T follicular helper cell (primary cell): Measurements from ENCODE around the gene ZNF480.
"Not testable (repeated sequence)": the region's sequence is repeated elsewhere in the genome, so short reads cannot be mapped to it uniquely, and the experiment has no call there.

ENCODE experiments used
- DNase-seq: peaks from one replicate; pipeline ENCODE4 v3.0.0-alpha.2; 2020; ENCODE audit warnings: low read depth

ZNF480 gene

DNA sequence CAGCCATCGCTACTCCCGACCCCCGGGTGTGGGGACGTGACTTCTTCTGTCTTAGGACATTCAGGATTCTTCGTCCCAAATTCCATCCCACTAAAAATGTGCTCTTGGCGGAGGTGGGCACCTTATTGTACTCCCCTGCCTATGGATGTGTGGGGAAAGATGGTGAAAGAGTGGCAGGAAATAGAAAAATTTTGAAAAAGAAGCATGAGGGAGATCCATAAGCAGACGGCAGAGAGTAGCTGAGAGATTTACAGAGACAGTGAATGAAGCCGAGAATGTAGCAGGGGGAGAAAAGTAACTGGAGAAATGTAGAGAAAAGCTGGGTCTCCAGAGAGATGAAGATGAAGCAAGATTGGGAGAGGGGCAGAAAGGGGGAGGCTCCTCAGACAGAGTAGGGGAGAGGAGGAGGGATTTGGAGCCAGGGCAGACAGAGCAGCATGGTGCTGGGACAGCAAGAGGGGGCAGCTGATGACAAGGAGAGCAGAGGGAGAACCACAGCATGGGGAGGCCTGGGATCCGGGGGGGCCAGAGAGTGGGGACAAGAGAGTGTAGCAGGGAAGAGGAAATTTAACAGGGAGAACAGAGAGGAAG, 39.9 kb downstream of the ZNF480 start:
- no peak for DNase-seq

DNA sequence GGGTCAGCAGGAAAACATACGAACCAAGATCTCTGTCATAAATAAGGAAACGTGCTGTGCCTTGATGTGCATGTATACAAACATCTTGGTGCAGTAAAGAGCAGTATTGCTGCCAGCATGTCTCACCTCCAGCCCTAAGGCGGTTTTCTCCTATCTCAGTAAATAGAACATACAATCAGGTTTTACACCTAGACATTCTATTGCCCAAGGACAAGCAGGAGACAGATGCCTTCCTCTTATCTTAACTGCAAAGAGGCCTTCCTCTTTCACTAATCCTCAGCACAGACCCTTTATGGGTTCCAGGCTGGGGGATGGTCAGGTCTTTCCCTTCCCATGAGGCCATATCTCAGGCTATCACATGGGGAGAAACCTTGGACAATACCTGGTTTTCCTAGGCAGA, 42.1 kb downstream of the ZNF480 start:
- DNase-seq, result not testable (repeated sequence)

DNA sequence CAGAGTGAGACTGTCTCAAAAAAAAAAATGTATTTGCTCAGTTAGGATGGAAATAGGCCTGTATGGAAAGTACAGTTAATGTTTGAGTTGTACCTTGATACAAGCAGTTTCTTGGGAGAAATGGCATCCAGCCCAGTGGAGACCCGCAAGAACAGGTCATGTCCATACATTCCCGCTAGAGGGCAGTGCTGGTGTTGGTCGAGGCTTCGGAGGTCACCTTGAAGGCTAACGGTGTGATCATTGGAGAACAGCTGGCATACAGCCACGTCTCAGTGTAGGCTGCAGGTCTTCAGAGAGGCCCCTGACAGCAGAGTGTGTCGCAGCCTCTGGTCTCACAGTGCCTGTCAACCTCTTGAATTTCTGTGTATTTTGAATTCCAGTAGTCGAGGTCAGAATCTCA, 46.6 kb downstream of the ZNF480 start:
- DNase-seq, result peak; percentile 12

DNA sequence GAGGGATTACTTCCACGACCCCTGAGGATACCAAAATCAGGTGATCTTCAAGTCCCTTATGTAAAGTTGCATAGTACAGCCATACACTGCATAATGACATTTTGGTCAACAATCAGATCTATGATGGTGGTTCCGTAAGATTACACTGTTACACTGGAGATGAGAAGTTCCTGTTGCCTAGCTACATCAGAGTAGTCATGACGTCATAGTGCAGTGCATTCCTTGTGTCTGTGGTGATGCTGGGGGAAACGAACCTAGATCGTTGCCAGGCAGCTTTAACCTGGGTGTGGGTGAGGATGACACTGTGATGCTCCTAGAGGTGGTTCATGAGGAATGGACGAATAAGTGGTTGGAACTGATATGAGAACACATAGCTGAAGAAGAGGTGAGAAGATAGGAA, 48.2 kb downstream of the ZNF480 start:
- DNase-seq, result no peak

DNA sequence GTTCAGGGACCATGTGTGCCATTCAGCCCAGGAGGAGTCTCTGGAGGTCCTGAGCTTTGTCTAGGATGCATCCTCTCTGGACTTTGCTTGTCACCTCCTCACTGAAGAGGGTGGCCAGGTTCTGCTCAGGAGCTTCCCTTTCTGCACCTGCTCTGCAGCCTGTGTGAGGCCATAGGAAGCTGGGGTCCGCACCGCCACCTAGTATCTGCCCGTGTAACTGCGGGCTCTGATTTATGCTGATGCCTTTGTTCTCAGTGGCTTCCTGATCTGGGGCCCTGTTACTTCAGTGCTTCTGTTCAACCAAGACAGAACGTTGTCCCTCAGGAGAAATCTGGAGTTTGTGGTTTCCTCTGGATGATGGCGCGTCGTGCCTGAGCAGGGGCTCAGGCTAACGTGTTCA, 54.5 kb downstream of the ZNF480 start:
- no peak for DNase-seq

DNA sequence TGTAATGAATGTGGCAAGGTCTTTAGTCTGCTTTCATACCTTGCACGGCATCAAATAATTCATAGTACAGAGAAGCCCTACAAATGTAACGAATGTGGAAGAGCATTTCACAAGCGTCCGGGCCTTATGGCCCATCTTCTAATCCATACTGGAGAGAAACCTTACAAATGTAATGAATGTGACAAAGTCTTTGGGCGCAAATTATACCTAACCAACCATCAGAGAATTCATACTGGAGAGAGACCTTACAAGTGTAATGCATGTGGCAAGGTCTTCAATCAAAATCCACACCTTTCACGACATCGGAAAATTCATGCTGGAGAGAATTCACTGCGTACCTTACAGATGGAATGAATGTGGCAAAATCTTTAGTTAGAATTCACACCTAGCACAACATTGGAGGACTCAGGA, 69.5 kb downstream of the ZNF480 start:
- no peak for DNase-seq

DNA sequence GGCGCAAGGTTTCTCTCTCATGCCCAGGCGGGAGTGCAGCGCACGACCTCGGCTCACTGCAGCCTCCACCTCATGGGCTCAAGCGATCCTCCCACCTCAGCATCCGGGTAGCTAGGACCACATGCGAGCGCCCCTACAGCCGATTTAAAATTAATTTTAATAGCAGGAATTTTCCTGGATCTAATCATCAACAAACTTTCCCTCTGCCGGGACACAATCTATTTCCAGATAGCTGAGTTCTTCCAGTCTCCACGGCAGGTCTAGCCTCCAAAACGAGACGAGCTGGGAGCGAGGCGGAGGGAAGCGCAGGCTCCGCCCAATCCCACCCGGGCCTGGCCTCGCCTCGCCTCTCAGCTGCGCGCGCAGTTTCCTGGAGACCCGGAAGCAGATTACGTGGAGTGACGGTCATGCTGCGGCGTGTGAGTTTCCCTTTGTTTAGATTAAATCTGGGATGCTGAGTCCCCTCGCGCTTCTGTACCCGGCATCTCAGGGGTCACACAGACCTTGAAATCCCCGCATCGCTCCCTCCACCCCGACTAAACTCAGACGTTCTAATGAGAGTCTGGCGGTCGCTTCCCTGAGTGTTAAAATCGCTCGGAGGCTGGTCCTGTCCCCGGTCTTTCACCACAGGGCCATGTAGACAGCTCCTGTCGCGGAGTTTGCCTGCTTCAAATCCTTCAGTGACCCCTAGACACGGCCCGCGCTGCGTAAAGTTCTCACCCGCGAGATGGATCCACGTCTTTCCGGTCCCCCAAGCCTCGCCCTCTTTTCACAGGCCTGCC, 72.8 kb downstream of the ZNF480 start, which contains the start of gene ZNF880:
TSS of gene ZNF880 (plus strand) at position 365 of the 782 bp plus-strand sequence. CDS start at position 408, 43 bp downstream.
- peak; percentile 86 for DNase-seq

DNA sequence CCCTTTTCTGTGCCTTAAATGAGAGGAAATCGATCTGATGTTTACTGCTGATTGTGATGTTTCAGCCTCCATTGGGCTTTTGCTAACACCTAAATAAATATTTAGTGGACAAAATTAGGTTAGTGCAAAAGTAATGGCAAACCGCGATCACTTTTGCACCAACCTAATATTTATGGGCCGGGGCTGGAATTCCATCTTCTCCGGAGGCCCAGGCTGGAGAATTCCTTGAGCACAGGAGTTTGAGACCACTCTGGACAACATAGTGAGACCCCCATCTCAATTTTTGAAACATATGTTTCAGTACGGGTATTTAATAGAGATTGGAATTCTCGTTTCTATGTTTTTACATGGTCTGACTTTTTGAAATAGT, 73.4 kb downstream of the ZNF480 start:
- DNase-seq, result no peak
